ENCODE data around the gene GAPVD1.
A peak's percentile ranks its signal among the peaks of the same experiment; 100 is the strongest.
"Not testable (repeated sequence)": the region's sequence is repeated elsewhere in the genome, so short reads cannot be mapped to it uniquely, and the experiment has no call there.

Gene GAPVD1

DNA sequence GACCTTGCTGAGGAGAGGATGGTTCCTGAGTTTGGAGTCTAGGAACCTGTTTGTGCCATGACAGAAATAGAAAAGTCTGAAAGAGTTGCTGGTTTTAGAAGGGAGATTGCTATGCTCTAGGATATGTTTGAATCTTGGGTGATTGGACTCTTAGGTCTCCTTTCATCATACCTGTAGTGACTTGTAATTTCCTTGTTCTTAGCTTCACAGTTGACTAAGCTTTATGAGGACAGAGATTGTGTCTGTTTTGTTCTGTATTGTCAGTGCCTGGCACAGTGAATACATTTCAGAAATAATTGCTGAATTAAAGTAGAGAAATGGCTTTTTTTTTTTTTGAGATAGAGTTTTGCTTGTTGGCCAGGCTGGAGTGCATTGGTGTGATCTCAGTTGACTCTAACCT, 31.5 kb downstream of the GAPVD1 start:
- TF ChIP-seq, protein P1, sequence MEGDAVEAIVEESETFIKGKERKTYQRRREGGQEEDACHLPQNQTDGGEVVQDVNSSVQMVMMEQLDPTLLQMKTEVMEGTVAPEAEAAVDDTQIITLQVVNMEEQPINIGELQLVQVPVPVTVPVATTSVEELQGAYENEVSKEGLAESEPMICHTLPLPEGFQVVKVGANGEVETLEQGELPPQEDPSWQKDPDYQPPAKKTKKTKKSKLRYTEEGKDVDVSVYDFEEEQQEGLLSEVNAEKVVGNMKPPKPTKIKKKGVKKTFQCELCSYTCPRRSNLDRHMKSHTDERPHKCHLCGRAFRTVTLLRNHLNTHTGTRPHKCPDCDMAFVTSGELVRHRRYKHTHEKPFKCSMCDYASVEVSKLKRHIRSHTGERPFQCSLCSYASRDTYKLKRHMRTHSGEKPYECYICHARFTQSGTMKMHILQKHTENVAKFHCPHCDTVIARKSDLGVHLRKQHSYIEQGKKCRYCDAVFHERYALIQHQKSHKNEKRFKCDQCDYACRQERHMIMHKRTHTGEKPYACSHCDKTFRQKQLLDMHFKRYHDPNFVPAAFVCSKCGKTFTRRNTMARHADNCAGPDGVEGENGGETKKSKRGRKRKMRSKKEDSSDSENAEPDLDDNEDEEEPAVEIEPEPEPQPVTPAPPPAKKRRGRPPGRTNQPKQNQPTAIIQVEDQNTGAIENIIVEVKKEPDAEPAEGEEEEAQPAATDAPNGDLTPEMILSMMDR (IDR thresholded peaks at IDR 0.05; ENCODE audit: low read depth, low read length), result no peak
- DNase-seq (ENCODE audit: low read depth, low spot score), result no peak
- H3K4me3 ChIP-seq (ENCODE audit: low read depth, low read length), result no peak overlapping the region
- in situ Hi-C loops (cut with HindIII; ENCODE audit: low sequenced_read_pairs), result no loop called here

DNA sequence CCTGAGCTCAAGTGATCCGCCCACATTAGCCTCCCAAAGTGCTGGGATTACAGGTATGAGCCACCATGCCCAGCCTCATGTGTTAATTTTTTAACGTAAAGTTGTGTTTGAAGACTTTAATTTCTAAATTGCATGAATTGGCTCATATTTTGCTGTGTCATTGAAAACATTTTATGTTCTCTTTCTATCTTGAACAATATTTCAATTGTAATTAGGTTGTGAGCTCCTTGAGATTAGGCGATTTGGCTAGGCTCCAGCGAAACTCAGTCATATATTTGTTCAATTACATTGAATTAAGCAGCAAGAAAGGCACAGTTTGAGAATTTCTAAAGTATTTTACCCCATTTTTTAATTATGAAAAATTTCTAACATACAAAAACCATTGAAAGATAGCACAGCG, 34.0 kb downstream of the GAPVD1 start:
- TF ChIP-seq, protein P1 (IDR thresholded peaks at IDR 0.05; ENCODE audit: low read depth, low read length), result no peak
- no peak for DNase-seq (ENCODE audit: low read depth, low spot score)
- no peak overlapping the region for H3K4me3 ChIP-seq (ENCODE audit: low read depth, low read length)
- in situ Hi-C loops (cut with HindIII; ENCODE audit: low sequenced_read_pairs), result no loop called here

DNA sequence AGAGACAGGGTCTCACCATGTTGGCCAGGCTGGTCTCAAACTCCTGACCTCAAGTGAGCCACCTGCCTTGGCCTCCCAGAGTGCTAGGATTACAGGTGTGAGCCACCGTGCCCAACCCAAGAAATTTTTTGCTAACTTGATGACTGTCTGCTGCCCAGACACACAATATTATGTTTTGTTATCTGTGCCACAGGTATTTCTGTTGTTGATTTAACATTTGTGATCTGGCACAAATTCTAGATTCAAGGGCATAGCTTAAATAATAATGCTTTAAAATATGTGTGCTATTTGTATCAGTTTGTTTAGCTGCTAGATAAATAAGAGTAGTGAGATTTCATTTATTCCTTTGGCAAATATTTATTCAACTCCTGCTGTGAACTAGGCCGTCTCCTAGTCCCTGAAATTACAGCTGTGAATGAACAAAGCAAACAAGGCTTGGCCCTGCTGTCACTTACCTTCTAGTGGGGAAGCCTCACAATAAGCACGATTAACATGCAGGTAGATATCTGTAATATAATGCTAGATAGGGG, 35.3 kb downstream of the GAPVD1 start:
- DNase-seq (ENCODE audit: low read depth, low spot score), result peak; percentile 4
- in situ Hi-C loops (cut with HindIII; ENCODE audit: low sequenced_read_pairs), result no loop called here
- TF ChIP-seq, protein P1 (IDR thresholded peaks at IDR 0.05; ENCODE audit: low read depth, low read length), result no peak
- no peak overlapping the region for H3K4me3 ChIP-seq (ENCODE audit: low read depth, low read length)

DNA sequence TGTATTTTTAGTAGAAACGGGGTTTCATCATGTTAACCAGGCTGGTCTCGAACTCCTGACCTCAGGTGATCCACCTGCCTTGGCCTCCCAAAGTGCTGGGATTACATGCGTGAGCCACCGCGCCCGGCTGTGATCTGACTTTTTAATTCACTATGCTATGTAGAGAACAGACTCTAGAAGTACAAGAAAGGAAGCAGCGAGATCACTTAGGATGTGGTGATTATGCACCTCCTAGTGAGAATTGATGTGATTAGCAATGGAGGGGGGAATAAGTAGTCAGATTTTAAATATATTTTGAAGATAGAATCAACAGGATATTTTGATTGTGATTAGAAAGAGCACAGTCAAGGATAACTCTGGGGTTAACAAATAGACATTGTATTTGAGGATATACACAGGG, 36.3 kb downstream of the GAPVD1 start:
- in situ Hi-C loops (cut with HindIII; ENCODE audit: low sequenced_read_pairs), result no loop called here
- no peak overlapping the region for H3K4me3 ChIP-seq (ENCODE audit: low read depth, low read length)
- DNase-seq (ENCODE audit: low read depth, low spot score), result no peak
- TF ChIP-seq, protein P1 (IDR thresholded peaks at IDR 0.05; ENCODE audit: low read depth, low read length), result no peak

DNA sequence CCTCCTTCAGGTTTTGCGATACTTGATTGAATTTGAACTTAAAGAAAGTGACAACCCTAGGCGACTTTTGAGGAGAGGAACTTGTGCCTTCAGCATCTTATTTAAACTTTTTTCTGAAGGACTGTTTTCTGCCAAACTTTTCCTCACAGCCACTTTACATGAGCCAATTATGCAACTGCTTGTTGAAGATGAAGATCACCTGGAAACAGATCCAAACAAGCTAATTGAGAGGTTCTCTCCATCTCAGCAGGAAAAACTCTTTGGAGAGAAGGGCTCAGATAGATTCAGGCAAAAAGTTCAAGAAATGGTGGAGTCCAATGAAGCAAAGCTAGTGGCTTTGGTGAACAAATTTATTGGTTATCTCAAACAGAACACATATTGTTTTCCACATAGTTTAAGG, 40.6 kb downstream of the GAPVD1 start:
- in situ Hi-C loops (cut with HindIII; ENCODE audit: low sequenced_read_pairs), result no loop called here
- DNase-seq (ENCODE audit: low read depth, low spot score), result no peak
- TF ChIP-seq, protein P1 (IDR thresholded peaks at IDR 0.05; ENCODE audit: low read depth, low read length), result no peak
- no peak overlapping the region for H3K4me3 ChIP-seq (ENCODE audit: low read depth, low read length)

DNA sequence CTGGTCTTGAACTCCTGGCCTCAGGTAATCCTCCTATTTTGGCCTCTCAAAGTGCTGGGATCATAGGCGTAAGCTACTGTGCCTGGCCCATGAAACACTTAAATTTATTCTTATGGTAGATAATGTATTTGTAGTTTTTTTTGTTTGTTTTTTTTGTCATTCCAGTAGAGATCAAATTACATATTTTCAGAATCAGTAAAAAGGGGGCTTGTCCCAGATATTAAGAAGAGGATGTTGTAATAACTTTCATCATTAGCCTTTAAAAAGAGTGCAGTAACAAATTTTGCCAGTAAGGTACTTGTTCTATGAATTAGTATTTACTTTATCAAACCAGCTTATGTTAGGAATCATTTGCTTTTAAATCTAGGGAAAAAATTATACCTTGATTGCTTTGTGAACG, 42.6 kb downstream of the GAPVD1 start:
- DNase-seq (ENCODE audit: low read depth, low spot score), result no peak
- in situ Hi-C loops (cut with HindIII; ENCODE audit: low sequenced_read_pairs), result no loop called here
- TF ChIP-seq, protein P1 (IDR thresholded peaks at IDR 0.05; ENCODE audit: low read depth, low read length), result no peak
- H3K4me3 ChIP-seq (ENCODE audit: low read depth, low read length), result no peak overlapping the region

DNA sequence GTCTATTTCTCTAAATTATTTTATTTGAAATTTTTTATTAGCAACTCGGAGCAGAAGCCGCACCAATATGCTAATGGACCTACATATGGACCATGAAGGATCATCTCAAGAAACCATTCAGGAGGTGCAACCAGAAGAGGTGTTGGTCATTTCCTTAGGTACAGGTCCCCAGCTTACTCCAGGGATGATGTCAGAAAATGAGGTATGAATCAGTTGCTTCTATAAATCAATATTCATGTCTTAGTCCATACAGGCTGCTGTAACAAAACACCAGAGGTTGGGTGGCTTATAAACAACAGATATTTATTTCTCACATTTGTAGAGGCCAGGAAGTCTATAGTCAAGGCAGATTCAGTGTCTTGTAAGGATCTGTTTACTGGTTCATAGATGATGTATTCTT, 50.8 kb downstream of the GAPVD1 start:
- TF ChIP-seq, protein P1 (IDR thresholded peaks at IDR 0.05; ENCODE audit: low read depth, low read length), result no peak

DNA sequence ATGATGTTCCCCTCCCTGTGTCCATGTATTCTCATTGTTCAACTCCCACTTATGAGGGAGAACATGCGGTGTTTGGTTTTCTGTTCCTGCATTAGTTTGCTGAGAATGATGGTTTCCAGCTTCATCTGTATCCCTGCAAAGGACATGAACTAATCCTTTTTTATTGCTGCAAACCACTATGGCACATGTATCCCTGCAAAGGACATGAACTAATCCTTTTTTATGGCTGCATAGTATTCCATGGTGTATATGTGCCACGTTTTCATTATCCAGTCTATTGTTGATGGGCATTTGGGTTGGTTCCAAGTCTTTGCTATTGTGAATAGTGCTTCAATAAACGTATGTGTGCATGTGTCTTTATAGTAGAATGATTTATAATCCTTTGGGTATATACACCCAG, 54.7 kb downstream of the GAPVD1 start:
- in situ Hi-C loops (cut with HindIII; ENCODE audit: low sequenced_read_pairs); DNase-seq (ENCODE audit: low read depth, low spot score): not testable (repeated sequence)

More for the DNA sequence above, 50.8 kb downstream of the GAPVD1 start:
- H3K4me3 ChIP-seq (ENCODE audit: low read depth, low read length), result no peak overlapping the region
- in situ Hi-C loops (cut with HindIII; ENCODE audit: low sequenced_read_pairs), result no loop called here
- DNase-seq (ENCODE audit: low read depth, low spot score), result no peak

More for the DNA sequence above, 54.7 kb downstream of the GAPVD1 start:
- H3K4me3 ChIP-seq (ENCODE audit: low read depth, low read length), result not testable (repeated sequence)
